NCI-H146 (cell line): ENCODE data around the gene ZBTB43.

Experiments used
- DNase-seq: peaks from one replicate; lab custom pipeline; 2025; lab: John Stamatoyannopoulos, UW

ZBTB43 gene

GRCh38 chr9:126859111-126859510 lies 54.3 kb downstream of the ZBTB43 start:
- no peak for DNase-seq

- peak; percentile 61 for DNase-seq
Observed at GRCh38 chr9:126860077-126860756, 55.4 kb downstream of the ZBTB43 start, which contains the start of gene ZBTB34. Gene ZBTB34 (plus strand): TSS chr9:126860639. CDS start chr9:126879400, 18,761 bp downstream.

GRCh38 chr9:126860757-126861466 lies 56.1 kb downstream of the ZBTB43 start:
- DNase-seq, result peak; percentile 53

GRCh38 chr9:126861707-126862103 lies 56.9 kb downstream of the ZBTB43 start:
- DNase-seq, result no peak

- DNase-seq, result no peak
Observed at GRCh38 chr9:126862104-126862761, 57.4 kb downstream of the ZBTB43 start.

- DNase-seq, result no peak
Observed at GRCh38 chr9:126864771-126865170, 59.9 kb downstream of the ZBTB43 start.

GRCh38 chr9:126869368-126869767 lies 64.5 kb downstream of the ZBTB43 start:
- no peak for DNase-seq

- no peak for DNase-seq
Observed at GRCh38 chr9:126872516-126872915, 67.7 kb downstream of the ZBTB43 start.

- DNase-seq, result no peak
Observed at GRCh38 chr9:126874546-126875314, 69.9 kb downstream of the ZBTB43 start.

- DNase-seq, result no peak
Observed at GRCh38 chr9:126875756-126876510, 71.1 kb downstream of the ZBTB43 start.

- no peak for DNase-seq
Observed at GRCh38 chr9:126876531-126876930, 71.7 kb downstream of the ZBTB43 start.

GRCh38 chr9:126877418-126877817 lies 72.6 kb downstream of the ZBTB43 start:
- DNase-seq, result no peak

GRCh38 chr9:126879288-126879687 lies 74.4 kb downstream of the ZBTB43 start:
- no peak for DNase-seq

- no peak for DNase-seq
Observed at GRCh38 chr9:126880226-126880946, 75.5 kb downstream of the ZBTB43 start.

- DNase-seq, result no peak
Observed at GRCh38 chr9:126880947-126881332, 76.1 kb downstream of the ZBTB43 start.

- no peak for DNase-seq
Observed at GRCh38 chr9:126882746-126883145, 77.9 kb downstream of the ZBTB43 start.

- no peak for DNase-seq
Observed at GRCh38 chr9:126883636-126884035, 78.8 kb downstream of the ZBTB43 start.

- DNase-seq, result no peak
Observed at GRCh38 chr9:126885131-126885641, 80.3 kb downstream of the ZBTB43 start.

- no peak for DNase-seq
Observed at GRCh38 chr9:126886034-126886822, 81.4 kb downstream of the ZBTB43 start.

- DNase-seq, result no peak
Observed at GRCh38 chr9:126886897-126887296, 82.1 kb downstream of the ZBTB43 start.
